ENCODE data around the gene PLA2R1. TPM values are rescaled to one million over a fixed set of nuclear protein-coding genes. Genes with fewer than 3 reads are reported as not detected.
A peak's percentile ranks its signal among the peaks of the same experiment; 100 is the strongest.

The PLA2R1 gene
- total RNA-seq, 2 donors from 2014 or later, result 3.2 to 6.7 TPM

GRCh38 chr2:159904959-159905305 lies 157.5 kb downstream of the PLA2R1 start:
- intact Hi-C loops (cut with DNase I), result no loop called here
- Histone ChIP-seq H3K4me1 (peaks cover 7% of the 10 kb centered on the region), H3K4me3 (peak overlapping the region; percentile 89), H3K9ac (ENCODE audit: low read depth in 2 of 2, low read length in 2 of 2) (peak overlapping the region; percentile 84 to 89), H3K27ac (peak overlapping the region; percentile 86), H3K36me3 (no peaks in the 10 kb centered on the region), H3K27me3 (no peaks in the 10 kb centered on the region), H3K9me3 (no peaks in the 10 kb centered on the region)
- DNase-seq, result peak; percentile 91
- no peak for TF ChIP-seq CTCF (IDR thresholded peaks at IDR 0.05)

GRCh38 chr2:159904127-159904958 lies 158.1 kb downstream of the PLA2R1 start, which contains the start of gene LY75:
LY75 (minus strand) TSS chr2:159904756.
- Histone ChIP-seq H3K36me3 (no peaks in the 10 kb centered on the region), H3K9ac (ENCODE audit: low read depth in 2 of 2, low read length in 2 of 2) (peak within 1 kb of the TSS; percentile 84 to 89), H3K4me1 (peaks cover 7% of the 10 kb centered on the region), H3K9me3 (no peaks in the 10 kb centered on the region), H3K27ac (peak within 1 kb of the TSS; percentile 86), H3K4me3 (peak within 1 kb of the TSS; percentile 89), H3K27me3 (no peaks in the 10 kb centered on the region)
- DNase-seq, result peak; percentile 89
- intact Hi-C loops (cut with DNase I), result no loop called here
- no peak for TF ChIP-seq CTCF (IDR thresholded peaks at IDR 0.05)

GRCh38 chr2:159903443-159904126 lies 158.8 kb downstream of the PLA2R1 start:
- H3K9ac ChIP-seq (ENCODE audit: low read depth in 2 of 2, low read length in 2 of 2), result peak overlapping the region; percentile 84 to 89
- no peaks in the 10 kb centered on the region for H3K27me3 ChIP-seq
- peak; percentile 68 for DNase-seq
- H3K27ac ChIP-seq, result peak overlapping the region; percentile 86
- H3K4me3 ChIP-seq, result peak overlapping the region; percentile 89
- no peaks in the 10 kb centered on the region for H3K36me3 ChIP-seq
- no peaks in the 10 kb centered on the region for H3K9me3 ChIP-seq
- TF ChIP-seq CTCF (IDR thresholded peaks at IDR 0.05), result no peak
- intact Hi-C loops (cut with DNase I), result no loop called here
- H3K4me1 ChIP-seq, result peaks cover 7% of the 10 kb centered on the region

GRCh38 chr2:159902722-159903121 lies 159.7 kb downstream of the PLA2R1 start:
- Histone ChIP-seq H3K27me3 (no peaks in the 10 kb centered on the region), H3K36me3 (no peaks in the 10 kb centered on the region), H3K9ac (ENCODE audit: low read depth in 2 of 2, low read length in 2 of 2) (peak overlapping the region in 1 of 2 donors; percentile 84), H3K9me3 (no peaks in the 10 kb centered on the region), H3K4me1 (peaks cover 7% of the 10 kb centered on the region), H3K4me3 (no peak overlapping the region), H3K27ac (peak overlapping the region; percentile 86)
- DNase-seq, result no peak
- intact Hi-C loops (cut with DNase I), result no loop called here
- TF ChIP-seq CTCF (IDR thresholded peaks at IDR 0.05), result no peak

- H3K27ac ChIP-seq, result no peak overlapping the region
- H3K9ac ChIP-seq (ENCODE audit: low read depth in 2 of 2, low read length in 2 of 2), result no peak overlapping the region
- H3K36me3 ChIP-seq, result no peaks in the 10 kb centered on the region
- H3K4me3 ChIP-seq, result no peak overlapping the region
- no peaks in the 10 kb centered on the region for H3K27me3 ChIP-seq
- no peak for TF ChIP-seq CTCF (IDR thresholded peaks at IDR 0.05)
- intact Hi-C loops (cut with DNase I), result no loop called here
- no peaks in the 10 kb centered on the region for H3K9me3 ChIP-seq
- no peak for DNase-seq
- peaks cover 3% of the 10 kb centered on the region for H3K4me1 ChIP-seq
Measured at GRCh38 chr2:159900343-159900742, 162.1 kb downstream of the PLA2R1 start.

All from colonic mucosa (tissue), 4 donors.